ENCODE measurements around the gene TXLNB.
"Not testable (repeated sequence)": the region's sequence is repeated elsewhere in the genome, so short reads cannot be mapped to it uniquely, and the experiment has no call there.

DNA sequence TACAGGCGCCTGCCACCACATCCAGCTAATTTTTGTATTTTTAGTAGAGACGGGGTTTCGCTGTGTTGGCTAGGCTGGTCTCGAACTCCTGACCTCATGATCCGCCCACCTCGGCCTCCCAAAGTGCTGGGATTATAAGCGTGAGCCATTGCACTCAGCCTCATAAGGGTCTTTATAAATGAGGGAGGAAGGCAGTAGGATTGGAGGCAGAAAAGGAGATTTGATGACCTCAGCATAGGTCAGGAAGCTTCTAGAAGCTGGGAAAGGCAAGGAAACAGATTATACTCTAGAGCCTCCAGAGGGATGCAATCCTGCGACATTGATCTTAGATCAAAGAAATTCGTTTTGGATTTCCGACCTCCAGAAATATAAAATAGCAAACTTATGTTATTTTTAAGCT lies 1.4 kb upstream of the TXLNB start:
- TF ChIP-seq EZH2 (optimal IDR thresholded peaks at IDR 0.05; ENCODE audit: low read depth, low read length), result not testable (repeated sequence)
- TF ChIP-seq, protein P1, sequence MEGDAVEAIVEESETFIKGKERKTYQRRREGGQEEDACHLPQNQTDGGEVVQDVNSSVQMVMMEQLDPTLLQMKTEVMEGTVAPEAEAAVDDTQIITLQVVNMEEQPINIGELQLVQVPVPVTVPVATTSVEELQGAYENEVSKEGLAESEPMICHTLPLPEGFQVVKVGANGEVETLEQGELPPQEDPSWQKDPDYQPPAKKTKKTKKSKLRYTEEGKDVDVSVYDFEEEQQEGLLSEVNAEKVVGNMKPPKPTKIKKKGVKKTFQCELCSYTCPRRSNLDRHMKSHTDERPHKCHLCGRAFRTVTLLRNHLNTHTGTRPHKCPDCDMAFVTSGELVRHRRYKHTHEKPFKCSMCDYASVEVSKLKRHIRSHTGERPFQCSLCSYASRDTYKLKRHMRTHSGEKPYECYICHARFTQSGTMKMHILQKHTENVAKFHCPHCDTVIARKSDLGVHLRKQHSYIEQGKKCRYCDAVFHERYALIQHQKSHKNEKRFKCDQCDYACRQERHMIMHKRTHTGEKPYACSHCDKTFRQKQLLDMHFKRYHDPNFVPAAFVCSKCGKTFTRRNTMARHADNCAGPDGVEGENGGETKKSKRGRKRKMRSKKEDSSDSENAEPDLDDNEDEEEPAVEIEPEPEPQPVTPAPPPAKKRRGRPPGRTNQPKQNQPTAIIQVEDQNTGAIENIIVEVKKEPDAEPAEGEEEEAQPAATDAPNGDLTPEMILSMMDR (IDR thresholded peaks at IDR 0.05; ENCODE audit: low read length), result not testable (repeated sequence)
